Measurements from ENCODE around the gene LRRFIP1. TPM values are rescaled to one million over a fixed set of nuclear protein-coding genes. Genes with fewer than 3 reads are reported as not detected.

The LRRFIP1 gene
- total RNA-seq, 6 experiments from 2014 or later, result 90.6 to 107 (median 102) TPM

DNA sequence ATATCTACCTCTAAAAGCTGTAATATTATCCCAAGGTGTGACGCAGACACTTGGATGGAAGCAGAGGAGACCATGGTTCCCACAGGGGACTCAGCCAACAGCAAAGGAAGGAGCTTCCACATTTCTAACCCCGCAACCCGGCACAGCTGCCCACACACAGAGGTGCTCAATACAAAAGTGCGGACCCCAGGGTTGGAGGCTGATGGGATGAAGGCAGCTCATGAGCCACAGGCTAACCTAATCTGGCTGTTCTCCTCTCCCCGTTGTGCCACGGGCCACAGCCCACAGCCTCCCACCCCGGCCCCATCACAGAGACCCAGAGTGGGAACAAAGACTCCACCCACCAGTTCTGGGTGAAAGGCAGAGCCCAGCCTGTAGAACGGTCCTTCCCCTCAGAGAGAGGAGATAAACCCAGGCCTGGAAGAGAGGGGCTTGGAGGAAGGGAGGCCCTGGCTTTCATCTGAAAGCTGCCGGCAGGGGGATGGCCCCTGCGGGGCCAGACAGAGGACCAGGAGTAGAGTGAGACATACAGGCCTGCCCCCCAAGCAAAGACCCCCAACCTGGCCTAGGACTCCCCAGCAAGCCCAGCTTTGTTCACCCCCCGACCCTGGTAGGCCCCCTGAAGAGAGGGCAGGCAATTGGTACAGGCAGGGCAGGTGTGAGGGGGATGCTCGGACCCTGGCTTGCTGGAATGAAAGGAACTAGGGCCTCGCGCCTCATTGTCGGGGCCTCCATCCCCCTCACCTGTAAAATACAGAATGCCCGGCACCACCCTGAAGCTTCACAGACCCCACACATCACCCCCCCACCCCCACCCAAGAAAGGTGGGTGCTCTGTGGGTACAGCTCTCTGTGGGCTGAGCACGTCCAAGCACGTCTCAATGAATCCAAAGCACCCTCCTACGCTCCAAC lies 43.7 kb upstream of the LRRFIP1 start:
- TF ChIP-seq, protein P1, sequence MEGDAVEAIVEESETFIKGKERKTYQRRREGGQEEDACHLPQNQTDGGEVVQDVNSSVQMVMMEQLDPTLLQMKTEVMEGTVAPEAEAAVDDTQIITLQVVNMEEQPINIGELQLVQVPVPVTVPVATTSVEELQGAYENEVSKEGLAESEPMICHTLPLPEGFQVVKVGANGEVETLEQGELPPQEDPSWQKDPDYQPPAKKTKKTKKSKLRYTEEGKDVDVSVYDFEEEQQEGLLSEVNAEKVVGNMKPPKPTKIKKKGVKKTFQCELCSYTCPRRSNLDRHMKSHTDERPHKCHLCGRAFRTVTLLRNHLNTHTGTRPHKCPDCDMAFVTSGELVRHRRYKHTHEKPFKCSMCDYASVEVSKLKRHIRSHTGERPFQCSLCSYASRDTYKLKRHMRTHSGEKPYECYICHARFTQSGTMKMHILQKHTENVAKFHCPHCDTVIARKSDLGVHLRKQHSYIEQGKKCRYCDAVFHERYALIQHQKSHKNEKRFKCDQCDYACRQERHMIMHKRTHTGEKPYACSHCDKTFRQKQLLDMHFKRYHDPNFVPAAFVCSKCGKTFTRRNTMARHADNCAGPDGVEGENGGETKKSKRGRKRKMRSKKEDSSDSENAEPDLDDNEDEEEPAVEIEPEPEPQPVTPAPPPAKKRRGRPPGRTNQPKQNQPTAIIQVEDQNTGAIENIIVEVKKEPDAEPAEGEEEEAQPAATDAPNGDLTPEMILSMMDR (IDR thresholded peaks at IDR 0.05), result no peak
- Mint-ChIP-seq H3K4me1 (ENCODE audit: low read depth) (peaks cover 12% of the 10 kb centered on the region), H3K36me3 (ENCODE audit: low read depth) (no peaks in the 10 kb centered on the region), H3K27ac (no peak overlapping the region), H3K4me3 (no peak overlapping the region), H3K9me3 (no peaks in the 10 kb centered on the region), H3K27me3 (ENCODE audit: insufficient read depth) (peaks cover 9% of the 10 kb centered on the region)
- no peak for DNase-seq

DNA sequence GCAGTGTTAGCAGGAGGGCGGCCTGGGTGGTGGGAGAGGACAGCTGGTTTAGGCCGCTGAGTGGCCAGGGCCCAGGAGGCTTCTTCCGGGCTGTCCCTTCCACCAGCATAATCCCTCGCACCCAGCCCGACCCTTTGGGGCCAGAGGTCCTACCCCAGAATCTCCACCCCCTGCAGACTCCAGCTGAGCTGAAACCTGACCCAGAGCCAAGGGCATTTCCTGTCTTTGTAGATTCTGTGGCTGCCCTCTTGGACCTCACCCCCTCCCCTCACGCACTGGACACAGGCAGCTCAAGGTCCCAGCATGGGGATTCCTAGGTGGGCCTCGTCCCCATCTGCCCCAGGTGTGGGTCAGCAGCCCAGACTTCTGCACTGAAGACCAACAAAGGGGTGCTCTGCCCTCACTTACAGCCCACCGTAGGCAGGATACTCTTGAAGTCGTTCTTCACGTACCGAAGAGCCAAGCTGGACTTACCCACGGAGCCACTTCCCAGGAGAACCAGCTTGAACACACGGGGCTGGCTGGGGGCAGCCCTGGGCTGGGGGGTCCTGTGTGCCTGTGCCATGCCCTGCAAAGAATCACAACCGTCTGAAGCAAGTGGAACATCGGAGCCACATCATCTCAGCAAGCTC lies 41.7 kb upstream of the LRRFIP1 start:
- Mint-ChIP-seq H3K9me3 (no peaks in the 10 kb centered on the region), H3K36me3 (ENCODE audit: low read depth) (no peaks in the 10 kb centered on the region), H3K27me3 (ENCODE audit: insufficient read depth) (peaks cover 1% of the 10 kb centered on the region), H3K4me3 (no peak overlapping the region), H3K27ac (no peak overlapping the region), H3K4me1 (ENCODE audit: low read depth) (peaks cover 20% of the 10 kb centered on the region)
- DNase-seq, result no peak
- TF ChIP-seq, protein P1 (IDR thresholded peaks at IDR 0.05), result no peak

DNA sequence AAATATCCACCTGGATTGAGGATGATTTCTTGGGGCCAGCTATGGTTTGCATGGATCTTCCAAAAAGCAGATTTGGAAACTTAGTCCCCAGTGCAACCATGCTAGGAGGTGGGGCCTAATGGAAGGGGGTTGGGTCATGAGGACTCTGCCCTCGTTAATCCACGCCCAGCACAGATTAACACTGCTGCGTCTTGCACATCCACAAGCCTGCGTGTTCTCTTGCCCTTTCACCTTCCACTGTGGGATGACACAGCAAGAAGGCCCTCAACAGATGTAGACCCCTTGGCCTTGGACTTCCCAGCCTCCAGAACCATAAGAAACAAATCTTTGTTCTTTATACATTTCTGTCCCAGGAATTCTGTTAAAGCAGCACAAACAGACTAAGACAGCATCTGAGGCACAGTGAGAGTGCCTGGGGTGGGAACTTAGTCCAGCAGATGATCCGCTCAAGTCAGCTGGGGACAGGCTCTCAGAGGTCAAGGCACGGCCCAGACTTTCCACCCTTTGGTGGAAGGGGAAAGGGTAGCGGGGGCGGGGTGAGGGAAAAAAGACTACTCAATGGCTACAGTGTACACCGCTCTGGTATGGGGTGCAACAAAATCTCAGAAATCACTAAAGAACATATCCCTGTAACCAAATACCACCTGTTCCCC lies 39.2 kb upstream of the LRRFIP1 start:
- no peak overlapping the region for H3K27ac Mint-ChIP-seq
- peaks cover 8% of the 10 kb centered on the region for H3K4me1 Mint-ChIP-seq (ENCODE audit: low read depth)
- DNase-seq, result no peak
- H3K9me3 Mint-ChIP-seq, result no peaks in the 10 kb centered on the region
- H3K4me3 Mint-ChIP-seq, result no peak overlapping the region
- TF ChIP-seq, protein P1 (IDR thresholded peaks at IDR 0.05), result no peak
- no peaks in the 10 kb centered on the region; the same call in none of the 2 replicates for H3K27me3 Mint-ChIP-seq (ENCODE audit: insufficient read depth)
- no peaks in the 10 kb centered on the region for H3K36me3 Mint-ChIP-seq (ENCODE audit: low read depth)

DNA sequence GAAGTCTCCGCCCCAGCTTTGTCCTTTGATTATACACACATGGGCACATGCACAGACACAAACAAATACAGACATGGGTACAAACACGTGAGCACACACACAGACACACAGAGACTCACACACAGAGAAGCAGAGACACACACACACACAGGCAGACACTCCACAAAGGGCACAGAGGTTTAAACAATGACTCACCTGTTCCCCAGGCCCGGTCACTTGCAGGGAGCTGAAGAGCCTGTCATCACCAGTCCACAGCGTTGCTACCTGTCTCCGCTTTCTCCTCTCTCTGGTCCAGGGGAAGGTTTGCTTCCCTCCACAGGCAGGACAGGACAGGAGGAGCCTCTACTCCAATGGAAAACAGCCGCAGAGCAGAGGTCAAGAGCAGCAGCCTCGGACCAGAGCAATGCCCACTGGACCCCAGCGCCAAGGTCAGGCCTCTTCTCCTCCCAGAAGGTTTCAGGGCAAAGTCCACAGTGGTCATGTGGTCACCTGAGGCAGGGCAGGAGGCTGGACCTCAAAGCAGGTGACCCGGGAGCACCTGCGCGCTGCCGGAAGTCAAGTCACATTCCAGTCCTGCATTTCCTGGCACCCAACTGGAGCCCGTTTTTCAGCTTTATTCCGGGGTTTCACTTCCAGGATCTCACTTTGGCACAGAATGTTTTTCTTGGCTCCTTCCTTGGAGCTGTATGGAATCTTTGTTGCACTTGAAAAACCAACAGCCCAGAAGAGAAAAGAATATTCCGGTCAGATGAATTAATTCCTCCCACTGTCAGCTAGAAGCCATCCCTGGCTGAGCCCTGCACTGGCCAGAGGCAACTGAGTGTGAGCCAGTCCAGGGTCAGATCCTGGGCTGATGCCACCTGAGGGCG lies 36.9 kb upstream of the LRRFIP1 start, which contains the start of gene RAB17:
RAB17 (minus strand) TSS at position 463 of the 869 bp plus-strand sequence. CDS start 4,580 bp downstream, outside the sequence.
- Mint-ChIP-seq H3K9me3 (no peaks in the 10 kb centered on the region), H3K4me3 (no peak within 1 kb of the TSS), H3K27ac (no peak within 1 kb of the TSS; the same call in 1 of the 2 replicates), H3K27me3 (ENCODE audit: insufficient read depth) (no peaks in the 10 kb centered on the region; the same call in none of the 2 replicates), H3K4me1 (ENCODE audit: low read depth) (peaks cover 16% of the 10 kb centered on the region), H3K36me3 (ENCODE audit: low read depth) (no peaks in the 10 kb centered on the region)
- DNase-seq, result peak; percentile 29
- TF ChIP-seq, protein P1 (IDR thresholded peaks at IDR 0.05), result no peak

All from HFFc6 (cell line).